ENCODE results near the gene FOXD4L4.
"Not testable (repeated sequence)": the region's sequence is repeated elsewhere in the genome, so short reads cannot be mapped to it uniquely, and the experiment has no call there.

The FOXD4L4 gene

GRCh38 chr9:65737096-65737564 lies at the start of gene FOXD4L4:
TSS of gene FOXD4L4 (plus strand) at chr9:65737146. CDS start at chr9:65737146, 0 bp downstream.
- not testable (repeated sequence) for DNase-seq (ENCODE audit: low read depth in 1 of 2, low spot score in 1 of 2)

DNA sequence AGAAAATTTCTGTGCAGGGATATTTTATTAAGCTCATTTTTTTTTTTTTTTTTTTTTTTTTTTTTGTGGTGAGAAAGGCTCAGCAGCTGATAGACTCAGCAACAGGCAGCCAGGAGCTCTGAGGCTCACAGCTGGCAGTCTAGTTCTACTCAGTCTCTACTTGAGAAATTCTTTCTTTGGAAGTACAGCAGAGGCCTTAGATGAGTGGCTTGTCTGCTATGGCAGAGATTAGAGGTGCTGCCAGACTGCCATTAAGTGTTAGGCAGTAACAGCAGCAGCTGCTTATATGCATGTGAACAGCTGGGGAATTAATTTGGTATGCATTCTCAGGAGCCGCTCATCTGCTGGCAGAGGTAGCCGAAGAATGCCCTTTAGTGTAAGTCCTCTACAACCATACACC lies 33.4 kb upstream of the FOXD4L4 start:
- DNase-seq (ENCODE audit: low read depth in 1 of 2, low spot score in 1 of 2) = not testable (repeated sequence)

DNA sequence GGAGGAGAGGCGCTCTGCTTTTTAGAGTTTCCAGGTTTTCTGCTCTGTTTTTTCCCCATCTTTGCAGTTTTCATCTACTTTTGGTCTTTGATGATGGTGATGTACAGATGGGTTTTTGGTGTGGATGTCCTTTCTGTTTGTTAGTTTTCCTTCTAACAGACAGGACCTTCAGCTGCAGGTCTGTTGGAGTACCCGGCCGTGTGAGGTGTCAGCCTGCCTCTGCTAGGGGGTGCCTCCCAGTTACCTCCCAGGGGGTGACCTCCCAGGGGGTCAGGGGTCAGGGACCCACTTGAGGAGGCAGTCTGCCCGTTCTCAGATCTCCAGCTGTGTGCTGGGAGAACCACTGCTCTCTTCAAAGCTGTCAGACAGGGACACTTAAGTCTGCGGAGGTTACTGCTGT lies 22.5 kb upstream of the FOXD4L4 start:
- DNase-seq (ENCODE audit: low read depth in 1 of 2, low spot score in 1 of 2) = not testable (repeated sequence)

DNA sequence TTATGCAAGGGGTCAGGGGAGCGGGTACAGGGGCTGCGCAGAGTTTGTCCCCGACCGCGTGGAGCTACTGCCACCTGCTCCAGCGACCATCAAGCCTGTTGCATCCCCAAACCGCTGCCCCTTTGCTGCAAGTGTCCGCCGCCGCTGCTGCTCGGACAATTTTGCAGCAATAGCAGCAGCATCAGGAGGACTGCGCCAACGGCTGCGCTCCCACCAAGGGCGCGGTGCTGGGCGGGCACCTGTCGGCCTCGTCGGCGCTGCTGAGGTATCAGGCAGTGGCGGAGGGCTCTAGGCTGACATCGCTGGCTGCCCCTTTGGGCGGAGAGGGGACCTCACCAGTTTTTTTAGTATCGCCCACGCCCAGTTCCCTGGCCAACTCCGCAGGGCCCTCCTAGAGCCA lies 1.2 kb downstream of the FOXD4L4 start:
- DNase-seq (ENCODE audit: low read depth in 1 of 2, low spot score in 1 of 2) = not testable (repeated sequence)
